ENCODE data around the gene PLEKHG3. TPM values are rescaled to one million over a fixed set of nuclear protein-coding genes. Genes with fewer than 3 reads are reported as not detected.

PLEKHG3 gene
- total and polyA plus RNA-seq, 2 donors (not counting 1 experiment from before 2014, with no cell fraction given): 0.17 to 3.0 TPM

- H3K4me1 ChIP-seq (ENCODE audit: control insufficient read depth, extremely low read depth, insufficient read depth, low read length): peaks cover 28% of the 10 kb centered on the region
- no peak overlapping the region for H2AFZ ChIP-seq (ENCODE audit: low read length)
- H3K36me3 ChIP-seq (ENCODE audit: control insufficient read depth, insufficient read depth, low read length): no peaks in the 10 kb centered on the region
- peak; percentile 6 to 88 for DNase-seq (ENCODE audit: low read depth in 2 of 2)
- no peaks in the 10 kb centered on the region for H3K79me2 ChIP-seq (ENCODE audit: control insufficient read depth, insufficient read depth, low read length)
- peak overlapping the region; percentile 34 for H3K27ac ChIP-seq (ENCODE audit: insufficient read depth, low read length)
- H3K9ac ChIP-seq (ENCODE audit: insufficient read depth, low read length): no peak overlapping the region
- H4K20me1 ChIP-seq (ENCODE audit: control insufficient read depth, extremely low read depth, insufficient read depth, low read length): no peaks in the 10 kb centered on the region
- peaks cover 9% of the 10 kb centered on the region for H3K27me3 ChIP-seq (ENCODE audit: control insufficient read depth, insufficient read depth, low read length)
- H3K4me2 ChIP-seq (ENCODE audit: extremely low read depth, insufficient read depth, low read length): peak overlapping the region; percentile 48
- H3K9me3 ChIP-seq (ENCODE audit: control insufficient read depth, insufficient read depth, low read depth, low read length): no peaks in the 10 kb centered on the region
- TF ChIP-seq CTCF (conservative IDR thresholded peaks at IDR 0.05 in 1 of 2, IDR thresholded peaks at IDR 0.05 in 1 of 2; ENCODE audit: low read depth in 1 of 2, low read length in 2 of 2): no peak
- TF ChIP-seq EZH2 (IDR thresholded peaks at IDR 0.05; ENCODE audit: low read length, missing control alignments): no peak
- no peak overlapping the region for H3K4me3 ChIP-seq (replicated peaks in 1 of 4; ENCODE audit: control extremely low read depth in 1 of 4, insufficient read depth in 1 of 4, low read depth in 3 of 4, low read length in 4 of 4)
These were observed 53.8 kb downstream of the PLEKHG3 start for GRCh38 chr14:64758025-64758521.

- H3K9ac ChIP-seq (ENCODE audit: insufficient read depth, low read length): no peak overlapping the region
- no peaks in the 10 kb centered on the region for H3K79me2 ChIP-seq (ENCODE audit: control insufficient read depth, insufficient read depth, low read length)
- TF ChIP-seq CTCF (conservative IDR thresholded peaks at IDR 0.05 in 1 of 2, IDR thresholded peaks at IDR 0.05 in 1 of 2; ENCODE audit: low read depth in 1 of 2, low read length in 2 of 2) (no peak), EZH2 (IDR thresholded peaks at IDR 0.05; ENCODE audit: low read length, missing control alignments) (no peak)
- peaks cover 9% of the 10 kb centered on the region for H3K27me3 ChIP-seq (ENCODE audit: control insufficient read depth, insufficient read depth, low read length)
- peak overlapping the region; percentile 34 for H3K27ac ChIP-seq (ENCODE audit: insufficient read depth, low read length)
- H3K4me3 ChIP-seq (replicated peaks in 1 of 4; ENCODE audit: control extremely low read depth in 1 of 4, insufficient read depth in 1 of 4, low read depth in 3 of 4, low read length in 4 of 4): no peak overlapping the region
- no peaks in the 10 kb centered on the region for H3K36me3 ChIP-seq (ENCODE audit: control insufficient read depth, insufficient read depth, low read length)
- DNase-seq (ENCODE audit: low read depth in 2 of 2): peak; percentile 93 to 97
- no peaks in the 10 kb centered on the region for H4K20me1 ChIP-seq (ENCODE audit: control insufficient read depth, extremely low read depth, insufficient read depth, low read length)
- H3K9me3 ChIP-seq (ENCODE audit: control insufficient read depth, insufficient read depth, low read depth, low read length): no peaks in the 10 kb centered on the region
- H3K4me2 ChIP-seq (ENCODE audit: extremely low read depth, insufficient read depth, low read length): no peak overlapping the region
- peaks cover 28% of the 10 kb centered on the region for H3K4me1 ChIP-seq (ENCODE audit: control insufficient read depth, extremely low read depth, insufficient read depth, low read length)
- H2AFZ ChIP-seq (ENCODE audit: low read length): no peak overlapping the region
These were observed 54.7 kb downstream of the PLEKHG3 start for GRCh38 chr14:64758691-64759554.

- H3K9ac ChIP-seq (ENCODE audit: insufficient read depth, low read length): no peak overlapping the region
- no peaks in the 10 kb centered on the region for H3K36me3 ChIP-seq (ENCODE audit: control insufficient read depth, insufficient read depth, low read length)
- peaks cover 5% of the 10 kb centered on the region for H3K27me3 ChIP-seq (ENCODE audit: control insufficient read depth, insufficient read depth, low read length)
- H3K4me2 ChIP-seq (ENCODE audit: extremely low read depth, insufficient read depth, low read length): no peak overlapping the region
- no peaks in the 10 kb centered on the region for H4K20me1 ChIP-seq (ENCODE audit: control insufficient read depth, extremely low read depth, insufficient read depth, low read length)
- H3K4me3 ChIP-seq (replicated peaks in 1 of 4; ENCODE audit: control extremely low read depth in 1 of 4, insufficient read depth in 1 of 4, low read depth in 3 of 4, low read length in 4 of 4): no peak overlapping the region
- no peaks in the 10 kb centered on the region for H3K9me3 ChIP-seq (ENCODE audit: control insufficient read depth, insufficient read depth, low read depth, low read length)
- peaks cover 32% of the 10 kb centered on the region for H3K4me1 ChIP-seq (ENCODE audit: control insufficient read depth, extremely low read depth, insufficient read depth, low read length)
- H2AFZ ChIP-seq (ENCODE audit: low read length): no peak overlapping the region
- TF ChIP-seq EZH2 (IDR thresholded peaks at IDR 0.05; ENCODE audit: low read length, missing control alignments) (no peak), CTCF (conservative IDR thresholded peaks at IDR 0.05 in 1 of 2, IDR thresholded peaks at IDR 0.05 in 1 of 2; ENCODE audit: low read depth in 1 of 2, low read length in 2 of 2) (no peak)
- no peak for DNase-seq (ENCODE audit: low read depth in 2 of 2)
- H3K79me2 ChIP-seq (ENCODE audit: control insufficient read depth, insufficient read depth, low read length): no peaks in the 10 kb centered on the region
- no peak overlapping the region for H3K27ac ChIP-seq (ENCODE audit: insufficient read depth, low read length)
These were observed 55.3 kb downstream of the PLEKHG3 start for GRCh38 chr14:64759555-64759938.

Data from fibroblast of lung (primary cell).